ENCODE results near the gene GPR143. TPM values are rescaled to one million over a fixed set of nuclear protein-coding genes. Genes with fewer than 3 reads are reported as not detected.

GPR143 gene
- total and polyA plus RNA-seq, 8 donors, result 1.1 to 7.5 (median 4.9) TPM

GRCh38 chrX:9677098-9677739 is 88.4 kb downstream of the GPR143 start:
- peak; percentile 41 for ATAC-seq
- no peaks in the 10 kb centered on the region for H3K36me3 ChIP-seq
- no peak for DNase-seq
- no peak overlapping the region for H3K4me3 ChIP-seq
- no peaks in the 10 kb centered on the region for H3K27me3 ChIP-seq
- H3K4me1 ChIP-seq, result no peaks in the 10 kb centered on the region
- intact Hi-C loops (cut with DNase I), result no loop called here
- no peaks in the 10 kb centered on the region for H3K9me3 ChIP-seq
- H3K27ac ChIP-seq, result peak overlapping the region in 1 of 2 donors; percentile 33
- TF ChIP-seq CTCF (IDR thresholded peaks at IDR 0.05), result no peak

GRCh38 chrX:9676738-9677097 is 88.9 kb downstream of the GPR143 start:
- intact Hi-C loops (cut with DNase I), result no loop called here
- Histone ChIP-seq H3K36me3 (no peaks in the 10 kb centered on the region), H3K4me1 (no peaks in the 10 kb centered on the region), H3K27me3 (no peaks in the 10 kb centered on the region), H3K27ac (peak overlapping the region in 1 of 2 donors; percentile 33), H3K4me3 (no peak overlapping the region), H3K9me3 (no peaks in the 10 kb centered on the region)
- DNase-seq (no peak), ATAC-seq (no peak)
- no peak for TF ChIP-seq CTCF (IDR thresholded peaks at IDR 0.05)

- intact Hi-C loops (cut with DNase I), result no loop called here
- H3K9me3 ChIP-seq, result no peaks in the 10 kb centered on the region
- no peak overlapping the region for H3K27ac ChIP-seq
- DNase-seq (no peak), ATAC-seq (no peak)
- H3K4me1 ChIP-seq, result no peaks in the 10 kb centered on the region
- TF ChIP-seq CTCF (IDR thresholded peaks at IDR 0.05), result no peak
- H3K27me3 ChIP-seq, result no peaks in the 10 kb centered on the region
- H3K4me3 ChIP-seq, result no peak overlapping the region
- H3K36me3 ChIP-seq, result no peaks in the 10 kb centered on the region
Measured at GRCh38 chrX:9676306-9676705, 89.3 kb downstream of the GPR143 start.

Other genes with a start within 250 kb of the GPR143 start
- gene SHROOM2, start 20.6 kb upstream of the GPR143 start, total RNA-seq, result 1 to 10 TPM; 5.6 to 6.2 TPM
- 10 to 100 TPM; 12.2 to 15.0 (median 14.3) TPM for gene SHROOM2, start 20.6 kb upstream of the GPR143 start, polyA plus RNA-seq (ENCODE audit: insufficient read length in 6 of 6)
- under 1 TPM in 1 of 2 donors, not detected in 1; 0.41 TPM for gene CLDN34, start 201.5 kb upstream of the GPR143 start, total RNA-seq
- gene CLDN34, start 201.5 kb upstream of the GPR143 start, polyA plus RNA-seq (ENCODE audit: insufficient read length in 6 of 6), result under 1 TPM in 4 of 6 donors, not detected in 2; 0.17 to 0.28 (median 0.20) TPM